ENCODE results near the gene SELENOM.

The SELENOM gene

DNA sequence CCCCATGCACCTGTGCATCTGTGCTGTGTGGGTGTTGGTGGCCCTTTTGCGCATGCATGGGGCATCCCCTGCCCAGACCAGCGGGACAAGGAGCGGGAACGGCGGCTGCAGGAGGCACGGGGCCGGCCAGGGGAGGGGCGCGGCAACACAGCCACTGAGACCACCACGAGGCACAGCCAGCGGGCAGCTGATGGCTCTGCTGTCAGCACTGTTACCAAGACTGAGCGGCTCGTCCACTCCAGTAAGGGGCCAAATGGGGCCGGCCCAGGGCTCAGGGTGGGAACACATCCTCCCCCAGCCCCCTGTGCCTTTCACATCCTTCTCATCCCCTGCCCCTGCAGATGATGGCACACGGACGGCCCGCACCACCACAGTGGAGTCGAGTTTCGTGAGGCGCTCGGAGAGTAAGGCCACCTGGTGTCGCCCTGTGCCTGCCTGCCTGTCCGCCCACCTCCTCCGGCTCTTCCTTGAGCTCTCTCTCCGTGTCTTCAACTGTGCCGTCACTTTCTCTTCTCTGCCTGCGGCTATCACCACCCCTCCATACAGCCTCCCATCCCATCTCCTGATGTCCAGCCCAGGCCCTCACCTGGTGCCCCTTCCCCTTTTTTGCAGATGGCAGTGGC is 10.6 kb downstream of the SELENOM start:
- no peaks in the 10 kb centered on the region for H3F3A ChIP-seq (ENCODE audit: insufficient read depth)
- no peak overlapping the region for H3K4me2 ChIP-seq (ENCODE audit: low read depth, low read length, poor library complexity, severe bottlenecking)
- no peaks in the 10 kb centered on the region for H3K9me2 ChIP-seq (replicated peaks; ENCODE audit: insufficient read depth, low read length)
- no peaks in the 10 kb centered on the region for H3K27me3 ChIP-seq (ENCODE audit: low read length)
- H3K9ac ChIP-seq (ENCODE audit: low read length) = no peak overlapping the region
- H3K36me3 ChIP-seq (ENCODE audit: low read length) = no peaks in the 10 kb centered on the region
- TF ChIP-seq, protein P1, sequence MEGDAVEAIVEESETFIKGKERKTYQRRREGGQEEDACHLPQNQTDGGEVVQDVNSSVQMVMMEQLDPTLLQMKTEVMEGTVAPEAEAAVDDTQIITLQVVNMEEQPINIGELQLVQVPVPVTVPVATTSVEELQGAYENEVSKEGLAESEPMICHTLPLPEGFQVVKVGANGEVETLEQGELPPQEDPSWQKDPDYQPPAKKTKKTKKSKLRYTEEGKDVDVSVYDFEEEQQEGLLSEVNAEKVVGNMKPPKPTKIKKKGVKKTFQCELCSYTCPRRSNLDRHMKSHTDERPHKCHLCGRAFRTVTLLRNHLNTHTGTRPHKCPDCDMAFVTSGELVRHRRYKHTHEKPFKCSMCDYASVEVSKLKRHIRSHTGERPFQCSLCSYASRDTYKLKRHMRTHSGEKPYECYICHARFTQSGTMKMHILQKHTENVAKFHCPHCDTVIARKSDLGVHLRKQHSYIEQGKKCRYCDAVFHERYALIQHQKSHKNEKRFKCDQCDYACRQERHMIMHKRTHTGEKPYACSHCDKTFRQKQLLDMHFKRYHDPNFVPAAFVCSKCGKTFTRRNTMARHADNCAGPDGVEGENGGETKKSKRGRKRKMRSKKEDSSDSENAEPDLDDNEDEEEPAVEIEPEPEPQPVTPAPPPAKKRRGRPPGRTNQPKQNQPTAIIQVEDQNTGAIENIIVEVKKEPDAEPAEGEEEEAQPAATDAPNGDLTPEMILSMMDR (IDR thresholded peaks at IDR 0.05; ENCODE audit: insufficient read depth, low read length, poor library complexity, severe bottlenecking) = no peak
- TF ChIP-seq EZH2phosphoT487 (conservative IDR thresholded peaks at IDR 0.05; ENCODE audit: low read length) = no peak
- H3K4me3 ChIP-seq (ENCODE audit: insufficient read depth, low read length, poor library complexity, severe bottlenecking) = no peak overlapping the region
- no peak overlapping the region for H3K27ac ChIP-seq (ENCODE audit: low read depth, low read length)
- no peaks in the 10 kb centered on the region for H3K9me3 ChIP-seq (ENCODE audit: insufficient read depth, low read length)
- no peaks in the 10 kb centered on the region for H3K79me2 ChIP-seq (ENCODE audit: insufficient read depth, low read length)
- no peak overlapping the region for H2AFZ ChIP-seq (ENCODE audit: low read depth, low read length, severe bottlenecking)
- no peaks in the 10 kb centered on the region for H4K20me1 ChIP-seq (ENCODE audit: low read depth, low read length)

- no peak overlapping the region for H3K27ac ChIP-seq (ENCODE audit: low read depth, low read length)
- no peak overlapping the region for H3K9ac ChIP-seq (ENCODE audit: low read length)
- H3K9me2 ChIP-seq (replicated peaks; ENCODE audit: insufficient read depth, low read length) = no peaks in the 10 kb centered on the region
- no peak overlapping the region for H3K4me3 ChIP-seq (ENCODE audit: insufficient read depth, low read length, poor library complexity, severe bottlenecking)
- no peaks in the 10 kb centered on the region for H3K9me3 ChIP-seq (ENCODE audit: insufficient read depth, low read length)
- no peaks in the 10 kb centered on the region for H3K36me3 ChIP-seq (ENCODE audit: low read length)
- no peak overlapping the region for H3K4me2 ChIP-seq (ENCODE audit: low read depth, low read length, poor library complexity, severe bottlenecking)
- H3K27me3 ChIP-seq (ENCODE audit: low read length) = no peaks in the 10 kb centered on the region
- H3K79me2 ChIP-seq (ENCODE audit: insufficient read depth, low read length) = no peaks in the 10 kb centered on the region
- no peaks in the 10 kb centered on the region for H3F3A ChIP-seq (ENCODE audit: insufficient read depth)
- no peaks in the 10 kb centered on the region for H4K20me1 ChIP-seq (ENCODE audit: low read depth, low read length)
- no peak overlapping the region for H2AFZ ChIP-seq (ENCODE audit: low read depth, low read length, severe bottlenecking)
- TF ChIP-seq, protein P1 (IDR thresholded peaks at IDR 0.05; ENCODE audit: insufficient read depth, low read length, poor library complexity, severe bottlenecking) = no peak
- no peak for TF ChIP-seq EZH2phosphoT487 (conservative IDR thresholded peaks at IDR 0.05; ENCODE audit: low read length)
Observed at GRCh38 chr22:31095637-31096249, 11.6 kb downstream of the SELENOM start.

DNA sequence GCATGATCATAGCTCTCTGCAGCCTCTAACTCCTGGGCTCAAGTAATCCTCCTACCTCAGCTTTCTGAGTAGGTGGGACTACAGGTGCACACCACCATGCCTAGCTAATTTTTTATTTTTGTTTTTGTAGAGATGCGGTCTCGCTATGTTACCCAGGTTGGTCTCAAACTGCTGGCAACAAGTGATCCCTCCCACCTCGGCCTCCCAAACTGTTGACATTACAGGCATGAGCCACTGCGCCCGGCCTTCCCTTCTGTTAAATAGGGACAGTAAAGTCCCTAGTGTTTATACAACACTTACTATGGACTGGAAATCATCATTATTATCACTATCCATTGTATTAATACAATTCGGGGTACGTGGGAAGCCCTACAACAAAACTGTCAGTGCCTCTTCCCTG is 12.6 kb downstream of the SELENOM start:
- Histone ChIP-seq H3K4me3 (ENCODE audit: insufficient read depth, low read length, poor library complexity, severe bottlenecking) (no peak overlapping the region), H3K79me2 (ENCODE audit: insufficient read depth, low read length) (no peaks in the 10 kb centered on the region), H3K9me2 (replicated peaks; ENCODE audit: insufficient read depth, low read length) (no peaks in the 10 kb centered on the region), H3K27ac (ENCODE audit: low read depth, low read length) (no peak overlapping the region), H3F3A (ENCODE audit: insufficient read depth) (no peaks in the 10 kb centered on the region; the same call in 1 of the 2 replicates), H4K20me1 (ENCODE audit: low read depth, low read length) (no peaks in the 10 kb centered on the region), H3K4me2 (ENCODE audit: low read depth, low read length, poor library complexity, severe bottlenecking) (no peak overlapping the region), H2AFZ (ENCODE audit: low read depth, low read length, severe bottlenecking) (no peak overlapping the region), H3K9ac (ENCODE audit: low read length) (no peak overlapping the region), H3K27me3 (ENCODE audit: low read length) (no peaks in the 10 kb centered on the region), H3K9me3 (ENCODE audit: insufficient read depth, low read length) (no peaks in the 10 kb centered on the region), H3K36me3 (ENCODE audit: low read length) (no peaks in the 10 kb centered on the region)
- no peak for TF ChIP-seq EZH2phosphoT487 (conservative IDR thresholded peaks at IDR 0.05; ENCODE audit: low read length)
- TF ChIP-seq, protein P1 (IDR thresholded peaks at IDR 0.05; ENCODE audit: insufficient read depth, low read length, poor library complexity, severe bottlenecking) = no peak
